Measurements from ENCODE around the gene ZNF189.

- TF ChIP-seq POLR2A (IDR thresholded peaks at IDR 0.05; ENCODE audit: low read length): no peak
- TF ChIP-seq, protein P1, sequence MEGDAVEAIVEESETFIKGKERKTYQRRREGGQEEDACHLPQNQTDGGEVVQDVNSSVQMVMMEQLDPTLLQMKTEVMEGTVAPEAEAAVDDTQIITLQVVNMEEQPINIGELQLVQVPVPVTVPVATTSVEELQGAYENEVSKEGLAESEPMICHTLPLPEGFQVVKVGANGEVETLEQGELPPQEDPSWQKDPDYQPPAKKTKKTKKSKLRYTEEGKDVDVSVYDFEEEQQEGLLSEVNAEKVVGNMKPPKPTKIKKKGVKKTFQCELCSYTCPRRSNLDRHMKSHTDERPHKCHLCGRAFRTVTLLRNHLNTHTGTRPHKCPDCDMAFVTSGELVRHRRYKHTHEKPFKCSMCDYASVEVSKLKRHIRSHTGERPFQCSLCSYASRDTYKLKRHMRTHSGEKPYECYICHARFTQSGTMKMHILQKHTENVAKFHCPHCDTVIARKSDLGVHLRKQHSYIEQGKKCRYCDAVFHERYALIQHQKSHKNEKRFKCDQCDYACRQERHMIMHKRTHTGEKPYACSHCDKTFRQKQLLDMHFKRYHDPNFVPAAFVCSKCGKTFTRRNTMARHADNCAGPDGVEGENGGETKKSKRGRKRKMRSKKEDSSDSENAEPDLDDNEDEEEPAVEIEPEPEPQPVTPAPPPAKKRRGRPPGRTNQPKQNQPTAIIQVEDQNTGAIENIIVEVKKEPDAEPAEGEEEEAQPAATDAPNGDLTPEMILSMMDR (IDR thresholded peaks at IDR 0.05): no peak
- TF ChIP-seq CBX8 (IDR thresholded peaks at IDR 0.05): no peak
- TF ChIP-seq FOSL2 (IDR thresholded peaks at IDR 0.05): no peak
- TF ChIP-seq FOSL2 (CRISPR knock-in tag; IDR thresholded peaks at IDR 0.05): no peak
- no peak for TF ChIP-seq PHF8 (IDR thresholded peaks at IDR 0.05; ENCODE audit: borderline replicate concordance, low read depth)
- no peak for TF ChIP-seq SMC3 (IDR thresholded peaks at IDR 0.05)
- TF ChIP-seq CHD4 (IDR thresholded peaks at IDR 0.05; ENCODE audit: borderline replicate concordance): no peak
- no peak for TF ChIP-seq MAFK (IDR thresholded peaks at IDR 0.05; ENCODE audit: partially characterized antibody)
- no peak for TF ChIP-seq TP53 (CRISPR knock-in tag; IDR thresholded peaks at IDR 0.05)
- no peak for TF ChIP-seq MAX (IDR thresholded peaks at IDR 0.05)
- TF ChIP-seq USF2 (IDR thresholded peaks at IDR 0.05): no peak
- no peak for TF ChIP-seq RFX5 (IDR thresholded peaks at IDR 0.05)
Measured at GRCh38 chr9:101428909-101429308, 30.3 kb downstream of the ZNF189 start.

Measured in A549 (cell line).